Suprapubic skin (tissue), 4 donors: ENCODE results near the gene ETFA. TPM values are rescaled to one million over a fixed set of nuclear protein-coding genes. Genes with fewer than 3 reads are reported as not detected.
A peak's percentile ranks its signal among the peaks of the same experiment; 100 is the strongest.
"Not testable (repeated sequence)": the region's sequence is repeated elsewhere in the genome, so short reads cannot be mapped to it uniquely, and the experiment has no call there.

ENCODE experiments used
- DNase-seq, 2 donors: peaks; one replicate each; pipeline ENCODE4 v3.0.0-alpha.2; 2019; ENCODE audit warnings: low spot score in 2 of 2
- H3K27ac ChIP-seq: fragments of 200-600 bp; sonication (generic); one replicate; pipeline ENCODE4 v1.5.1; 2019
- H3K27me3 ChIP-seq: fragments of 200-600 bp; sonication (generic); one replicate; pipeline ENCODE4 v1.5.1; 2019
- H3K36me3 ChIP-seq: fragments of 200-600 bp; sonication (generic); one replicate; pipeline ENCODE4 v1.5.1; 2019
- H3K4me1 ChIP-seq: fragments of 200-600 bp; sonication (generic); one replicate; pipeline ENCODE4 v1.5.1; 2019
- H3K4me3 ChIP-seq: fragments of 200-600 bp; sonication (generic); one replicate; pipeline ENCODE4 v1.5.1; 2019; ENCODE audit warnings: mild to moderate bottlenecking
- H3K9me3 ChIP-seq: fragments of 200-600 bp; sonication (generic); one replicate; pipeline ENCODE4 v1.5.1; 2019
- EP300 ChIP-seq: sonication (generic); formaldehyde crosslinking; IDR thresholded peaks from one replicate; pipeline ENCODE4 v1.6.1; 2017; ENCODE audit warnings: antibody characterized with exemption
- POLR2A ChIP-seq, 2 donors: fragments of 450-650 bp; IDR thresholded peaks; one replicate each; pipeline ENCODE4 v1.6.1; 2017; ENCODE audit warnings: antibody characterized with exemption in 2 of 2, mild to moderate bottlenecking in 2 of 2, moderate library complexity in 2 of 2
- POLR2AphosphoS5 ChIP-seq, 3 donors: sonication (generic); formaldehyde crosslinking; IDR thresholded peaks; one replicate each; pipeline ENCODE4 v1.6.1; 2017; ENCODE audit warnings: antibody characterized with exemption in 3 of 3
- WGBS: methylation state at CpG from one replicate; pipeline ENCODE4 v1.1.5; 2018; 5-methylcytosine and 5-hydroxymethylcytosine counted together
- total RNA-seq, 4 donors: library from RNA; depleted of rRNA; stranded (reverse); fragments of >200 nt; gene quantifications; one replicate each; pipeline ENCODE4 v1.1.0, GENCODE V29; 2016
- TF ChIP-seq, protein P1 (sequence below), 2 donors: fragments of 200-600 bp in 1 of 2; fragments of 450-650 bp in 1 of 2; sonication (generic) in 1 of 2; IDR thresholded peaks; one replicate each; pipeline ENCODE4 v1.5.1; 2016 to 2019; ENCODE audit warnings: antibody characterized with exemption in 2 of 2, mild to moderate bottlenecking in 1 of 2, moderate library complexity in 1 of 2

Gene ETFA
- total RNA-seq, 4 donors from 2014 or later = 63.6 to 90.1 (median 85.1) TPM

DNA sequence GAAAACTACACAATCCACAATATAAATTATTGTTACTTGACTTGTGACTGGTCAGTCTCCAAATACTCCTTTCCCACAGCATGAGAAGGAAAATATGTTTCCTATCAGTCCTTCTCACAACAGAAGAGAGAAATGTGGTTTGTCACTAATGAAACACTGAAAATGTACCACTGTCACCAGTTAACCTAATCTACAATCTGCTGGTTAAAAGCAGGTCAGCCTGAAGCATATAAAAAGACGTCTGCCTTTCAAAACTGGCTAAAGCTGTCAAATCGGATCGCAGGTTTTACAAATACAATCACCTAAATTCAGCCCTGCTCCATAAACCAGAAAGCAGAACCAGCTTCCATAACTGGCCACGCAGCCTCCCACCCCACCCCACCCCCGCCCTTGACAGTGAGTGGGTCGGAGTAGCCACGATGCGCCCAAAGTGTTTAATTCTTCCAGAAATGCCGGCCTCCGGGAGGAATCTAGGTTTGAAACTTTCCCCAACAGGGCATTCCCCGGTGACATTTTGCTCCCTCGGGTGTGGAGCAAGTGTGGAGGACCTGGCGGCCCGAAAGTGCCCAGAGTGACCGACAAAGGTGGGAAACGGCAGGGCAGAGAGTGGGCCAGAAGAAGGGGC, 682 bp downstream of the ETFA start:
- TF ChIP-seq POLR2A (IDR thresholded peaks at IDR 0.05) = no peak
- TF ChIP-seq EP300 = no peak
- TF ChIP-seq, protein P1, sequence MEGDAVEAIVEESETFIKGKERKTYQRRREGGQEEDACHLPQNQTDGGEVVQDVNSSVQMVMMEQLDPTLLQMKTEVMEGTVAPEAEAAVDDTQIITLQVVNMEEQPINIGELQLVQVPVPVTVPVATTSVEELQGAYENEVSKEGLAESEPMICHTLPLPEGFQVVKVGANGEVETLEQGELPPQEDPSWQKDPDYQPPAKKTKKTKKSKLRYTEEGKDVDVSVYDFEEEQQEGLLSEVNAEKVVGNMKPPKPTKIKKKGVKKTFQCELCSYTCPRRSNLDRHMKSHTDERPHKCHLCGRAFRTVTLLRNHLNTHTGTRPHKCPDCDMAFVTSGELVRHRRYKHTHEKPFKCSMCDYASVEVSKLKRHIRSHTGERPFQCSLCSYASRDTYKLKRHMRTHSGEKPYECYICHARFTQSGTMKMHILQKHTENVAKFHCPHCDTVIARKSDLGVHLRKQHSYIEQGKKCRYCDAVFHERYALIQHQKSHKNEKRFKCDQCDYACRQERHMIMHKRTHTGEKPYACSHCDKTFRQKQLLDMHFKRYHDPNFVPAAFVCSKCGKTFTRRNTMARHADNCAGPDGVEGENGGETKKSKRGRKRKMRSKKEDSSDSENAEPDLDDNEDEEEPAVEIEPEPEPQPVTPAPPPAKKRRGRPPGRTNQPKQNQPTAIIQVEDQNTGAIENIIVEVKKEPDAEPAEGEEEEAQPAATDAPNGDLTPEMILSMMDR (IDR thresholded peaks at IDR 0.05) = no peak
- TF ChIP-seq POLR2AphosphoS5 (IDR thresholded peaks at IDR 0.05) = no peak
- H3K4me3 ChIP-seq = peak overlapping the region; percentile 55
- H3K9me3 ChIP-seq = no peaks in the 10 kb centered on the region
- WGBS = under 1% methylated on average over 16 of the region's 16 CpGs
- no peak for DNase-seq
- no peaks in the 10 kb centered on the region for H3K27me3 ChIP-seq
- H3K36me3 ChIP-seq = no peaks in the 10 kb centered on the region
- peaks cover 41% of the 10 kb centered on the region for H3K4me1 ChIP-seq
- peak overlapping the region; percentile 75 for H3K27ac ChIP-seq

- Histone ChIP-seq H3K9me3 (no peaks in the 10 kb centered on the region), H3K27me3 (no peaks in the 10 kb centered on the region), H3K27ac (no peak overlapping the region), H3K4me3 (peak overlapping the region; percentile 55), H3K36me3 (no peaks in the 10 kb centered on the region), H3K4me1 (peaks cover 41% of the 10 kb centered on the region)
- 67% methylated on average over 13 of the region's 13 CpGs for WGBS
- DNase-seq = no peak
- TF ChIP-seq, protein P1 (IDR thresholded peaks at IDR 0.05) = no peak
- TF ChIP-seq EP300 (no peak), POLR2AphosphoS5 (IDR thresholded peaks at IDR 0.05) (no peak), POLR2A (IDR thresholded peaks at IDR 0.05) (no peak)
These were observed 1.5 kb downstream of the ETFA start for GRCh38 chr15:76309601-76310330.

DNA sequence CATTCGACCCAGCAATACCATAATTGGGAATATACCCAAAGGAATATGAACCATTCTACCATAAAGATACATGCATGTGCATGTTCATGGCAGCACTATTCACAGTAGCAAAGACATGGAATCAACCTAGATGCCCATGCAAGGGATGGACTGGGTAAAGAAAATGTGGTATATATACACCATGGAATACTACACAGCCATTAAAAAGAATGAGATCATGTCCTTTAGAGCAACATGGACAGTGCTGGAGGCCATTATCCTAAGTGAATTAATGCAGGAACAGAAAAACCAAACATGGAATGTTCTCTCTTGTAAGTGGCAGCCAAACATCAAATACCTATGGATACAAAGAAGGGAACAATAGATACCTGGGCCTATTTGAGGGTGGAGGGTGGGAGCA, 7.4 kb downstream of the ETFA start:
- 100% methylated on average over 1 of the region's 1 CpG for WGBS
- Histone ChIP-seq H3K9me3 (no peaks in the 10 kb centered on the region), H3K36me3 (no peaks in the 10 kb centered on the region), H3K27me3 (no peaks in the 10 kb centered on the region), H3K4me3 (no peak overlapping the region), H3K4me1 (peaks cover 8% of the 10 kb centered on the region), H3K27ac (no peak overlapping the region)
- DNase-seq = no peak
- TF ChIP-seq EP300 = no peak

DNA sequence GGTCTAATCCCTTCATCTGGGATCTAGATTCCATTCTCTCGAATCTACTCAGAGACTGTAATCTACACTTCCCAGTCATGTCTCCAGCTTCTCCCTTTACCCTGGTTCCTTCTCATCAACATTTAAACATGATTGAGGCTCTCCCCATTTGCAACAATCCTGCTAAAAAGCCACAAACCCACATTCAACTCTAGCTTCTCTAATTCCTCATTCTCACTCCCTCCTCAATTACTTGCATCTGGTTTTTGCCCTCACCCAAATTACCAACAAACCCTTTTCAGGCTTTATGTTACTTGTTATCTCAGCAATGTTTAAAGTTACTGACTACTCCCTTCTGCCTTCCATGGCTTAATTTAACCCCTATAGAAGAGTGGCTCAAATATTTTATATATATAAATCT, 11.5 kb downstream of the ETFA start:
- H3K9me3 ChIP-seq = no peaks in the 10 kb centered on the region
- DNase-seq = no peak
- H3K36me3 ChIP-seq = no peaks in the 10 kb centered on the region
- no peaks in the 10 kb centered on the region for H3K27me3 ChIP-seq
- WGBS = 70% methylated on average over 1 of the region's 1 CpG
- H3K4me1 ChIP-seq = peaks cover 4% of the 10 kb centered on the region
- H3K27ac ChIP-seq = no peak overlapping the region
- no peak overlapping the region for H3K4me3 ChIP-seq
- TF ChIP-seq, protein P1 (IDR thresholded peaks at IDR 0.05) = no peak
- TF ChIP-seq EP300 (no peak), POLR2A (IDR thresholded peaks at IDR 0.05) (no peak), POLR2AphosphoS5 (IDR thresholded peaks at IDR 0.05) (no peak)

- no peaks in the 10 kb centered on the region for H3K27me3 ChIP-seq
- WGBS = 68% methylated on average over 3 of the region's 3 CpGs
- no peak overlapping the region for H3K4me3 ChIP-seq
- no peak overlapping the region for H3K27ac ChIP-seq
- no peaks in the 10 kb centered on the region for H3K9me3 ChIP-seq
- no peaks in the 10 kb centered on the region for H3K36me3 ChIP-seq
- H3K4me1 ChIP-seq = peaks cover 4% of the 10 kb centered on the region
- TF ChIP-seq, protein P1 (IDR thresholded peaks at IDR 0.05) = no peak
- TF ChIP-seq POLR2A (IDR thresholded peaks at IDR 0.05) (no peak), POLR2AphosphoS5 (IDR thresholded peaks at IDR 0.05) (no peak), EP300 (no peak)
- no peak for DNase-seq
These were observed 12.3 kb downstream of the ETFA start for GRCh38 chr15:76298986-76299385.

- not testable (repeated sequence) for H3K9me3 ChIP-seq, DNase-seq, H3K27ac ChIP-seq, H3K36me3 ChIP-seq, H3K4me1 ChIP-seq, H3K4me3 ChIP-seq, H3K27me3 ChIP-seq
- 72% methylated on average over 4 of the region's 4 CpGs for WGBS
These were observed 13.3 kb downstream of the ETFA start for GRCh38 chr15:76297951-76298350.
